Endometrial microvascular endothelial cells (primary cell): Measurements from ENCODE around the gene CD81. TPM values are rescaled to one million over a fixed set of nuclear protein-coding genes. Genes with fewer than 3 reads are reported as not detected.
"Not testable (repeated sequence)": the region's sequence is repeated elsewhere in the genome, so short reads cannot be mapped to it uniquely, and the experiment has no call there.

Experiments
- in situ Hi-C: cut with HindIII; loops from 2 replicates; pipeline ENCODE4 v1.10.0; 2017; ENCODE audit warnings: low sequenced_read_pairs, low pct_unique_long_range_greater_than_20kb; ENCODE audit errors: inconsistent ontology term
- total RNA-seq: library from RNA; depleted of rRNA; stranded (reverse); fragments of >200 nt; gene quantifications from one replicate; pipeline ENCODE4 v1.2.3, GENCODE V29; 2015; ENCODE audit errors: inconsistent ontology term

CD81 gene
- total RNA-seq, 1 donor from 2014 or later = 249 TPM

- in situ Hi-C loops = no loop called here
These were observed 24.7 kb upstream of the CD81 start for GRCh38 chr11:2352420-2352819.

GRCh38 chr11:2355000-2355644 is 22.0 kb upstream of the CD81 start:
- in situ Hi-C loops = no loop called here

- in situ Hi-C loops = no loop called here
These were observed 19.9 kb upstream of the CD81 start for GRCh38 chr11:2357246-2357645.

- in situ Hi-C loops = not testable (repeated sequence)
These were observed 19.5 kb upstream of the CD81 start for GRCh38 chr11:2357651-2358050.

- in situ Hi-C loops = no loop called here
These were observed 18.2 kb upstream of the CD81 start for GRCh38 chr11:2358754-2359442.

- in situ Hi-C loops = no loop called here
These were observed 17.6 kb upstream of the CD81 start for GRCh38 chr11:2359557-2359956.

- in situ Hi-C loops = no loop called here
These were observed 16.9 kb upstream of the CD81 start for GRCh38 chr11:2360081-2360642.

GRCh38 chr11:2361565-2361964 is 15.5 kb upstream of the CD81 start:
- in situ Hi-C loops = no loop called here

- in situ Hi-C loops = no loop called here
These were observed 14.7 kb upstream of the CD81 start for GRCh38 chr11:2362414-2362813.

- in situ Hi-C loops = no loop called here
These were observed 14.0 kb upstream of the CD81 start for GRCh38 chr11:2363130-2363529.

- in situ Hi-C loops = no loop called here
These were observed 13.3 kb upstream of the CD81 start for GRCh38 chr11:2363577-2364370.

- in situ Hi-C loops = not testable (repeated sequence)
These were observed 12.7 kb upstream of the CD81 start for GRCh38 chr11:2364386-2364785.

- in situ Hi-C loops = no loop called here
These were observed 11.4 kb upstream of the CD81 start for GRCh38 chr11:2365571-2366210.

- in situ Hi-C loops = no loop called here
These were observed 10.8 kb upstream of the CD81 start for GRCh38 chr11:2366276-2366675.

GRCh38 chr11:2366733-2367132 is 10.4 kb upstream of the CD81 start:
- in situ Hi-C loops = no loop called here

GRCh38 chr11:2367266-2368160 is 9.6 kb upstream of the CD81 start:
- in situ Hi-C loops = no loop called here

GRCh38 chr11:2368178-2368850 is 8.8 kb upstream of the CD81 start:
- in situ Hi-C loops = no loop called here

GRCh38 chr11:2368851-2369180 is 8.3 kb upstream of the CD81 start:
- in situ Hi-C loops = no loop called here
